Breast epithelium (tissue), 4 donors: ENCODE results near the gene PDE10A. TPM values are rescaled to one million over a fixed set of nuclear protein-coding genes. Genes with fewer than 3 reads are reported as not detected.

Experiments
- DNase-seq, 2 donors: peaks; one replicate each; pipeline ENCODE4 v3.0.0-alpha.2; 2019; ENCODE audit warnings: low spot score in 2 of 2
- H3K27ac ChIP-seq, 2 donors: fragments of 200-600 bp; sonication (generic) in 1 of 2; one replicate each; pipeline ENCODE4 v1.5.1; 2016 to 2019; ENCODE audit warnings: mild to moderate bottlenecking in 1 of 2
- H3K27me3 ChIP-seq, 2 donors: fragments of 200-600 bp; sonication (generic) in 1 of 2; one replicate each; pipeline versions ENCODE4 v1.5.1 to v1.6.0; 2017 to 2019; ENCODE audit warnings: control low read depth in 1 of 2, mild to moderate bottlenecking in 1 of 2
- H3K36me3 ChIP-seq: fragments of 200-600 bp; one replicate; pipeline ENCODE4 v1.5.1; 2019
- H3K4me1 ChIP-seq, 2 donors: fragments of 200-600 bp; sonication (generic); one replicate each; pipeline ENCODE4 v1.5.1; 2016 to 2019; ENCODE audit warnings: control low read depth in 1 of 2
- H3K4me3 ChIP-seq, 3 donors: fragments of 200-600 bp; sonication (generic); 1 replicate in 2 of 3; 2 replicates in 1 of 3; pipeline ENCODE4 v1.5.1; 2016 to 2019; ENCODE audit warnings: mild to moderate bottlenecking in 3 of 3, moderate library complexity in 2 of 3
- H3K9me3 ChIP-seq, 2 donors: fragments of 200-600 bp; sonication (generic) in 1 of 2; one replicate each; pipeline ENCODE4 v1.5.1; 2016 to 2019; ENCODE audit warnings: control low read depth in 1 of 2
- POLR2A ChIP-seq: fragments of 450-650 bp; IDR thresholded peaks from one replicate; pipeline ENCODE4 v1.6.1; 2016; ENCODE audit warnings: antibody characterized with exemption, mild to moderate bottlenecking, moderate library complexity
- POLR2AphosphoS5 ChIP-seq, 3 donors: sonication (generic); formaldehyde crosslinking; IDR thresholded peaks; one replicate each; pipeline ENCODE4 v1.6.1; 2017; ENCODE audit warnings: antibody characterized with exemption in 3 of 3
- intact Hi-C: fragments of 100-400 bp; cut with DNase I; formaldehyde crosslinking; loops from one replicate; pipeline ENCODE4 v1.15.1; 2023; ENCODE audit warnings: low total_unique reads
- total RNA-seq, 3 donors: library from RNA; depleted of rRNA; stranded (reverse); fragments of >200 nt; gene quantifications; one replicate each; pipeline ENCODE4 v1.1.0, GENCODE V29; 2016
- TF ChIP-seq, protein P1 (sequence below), 3 donors: fragments of 450-650 bp; IDR thresholded peaks; one replicate each; pipeline ENCODE4 v1.5.1; 2016 to 2017; ENCODE audit warnings: antibody characterized with exemption in 3 of 3, mild to moderate bottlenecking in 3 of 3, moderate library complexity in 3 of 3

The PDE10A gene
- total RNA-seq, 3 donors from 2014 or later: 2.7 to 22.0 (median 12.6) TPM

- no peak for TF ChIP-seq POLR2AphosphoS5 (IDR thresholded peaks at IDR 0.05)
- TF ChIP-seq POLR2A: no peak
- TF ChIP-seq, protein P1, sequence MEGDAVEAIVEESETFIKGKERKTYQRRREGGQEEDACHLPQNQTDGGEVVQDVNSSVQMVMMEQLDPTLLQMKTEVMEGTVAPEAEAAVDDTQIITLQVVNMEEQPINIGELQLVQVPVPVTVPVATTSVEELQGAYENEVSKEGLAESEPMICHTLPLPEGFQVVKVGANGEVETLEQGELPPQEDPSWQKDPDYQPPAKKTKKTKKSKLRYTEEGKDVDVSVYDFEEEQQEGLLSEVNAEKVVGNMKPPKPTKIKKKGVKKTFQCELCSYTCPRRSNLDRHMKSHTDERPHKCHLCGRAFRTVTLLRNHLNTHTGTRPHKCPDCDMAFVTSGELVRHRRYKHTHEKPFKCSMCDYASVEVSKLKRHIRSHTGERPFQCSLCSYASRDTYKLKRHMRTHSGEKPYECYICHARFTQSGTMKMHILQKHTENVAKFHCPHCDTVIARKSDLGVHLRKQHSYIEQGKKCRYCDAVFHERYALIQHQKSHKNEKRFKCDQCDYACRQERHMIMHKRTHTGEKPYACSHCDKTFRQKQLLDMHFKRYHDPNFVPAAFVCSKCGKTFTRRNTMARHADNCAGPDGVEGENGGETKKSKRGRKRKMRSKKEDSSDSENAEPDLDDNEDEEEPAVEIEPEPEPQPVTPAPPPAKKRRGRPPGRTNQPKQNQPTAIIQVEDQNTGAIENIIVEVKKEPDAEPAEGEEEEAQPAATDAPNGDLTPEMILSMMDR (IDR thresholded peaks at IDR 0.05): no peak
- Histone ChIP-seq H3K4me1 (no peaks in the 10 kb centered on the region), H3K27ac (no peak overlapping the region), H3K36me3 (no peaks in the 10 kb centered on the region), H3K4me3 (no peak overlapping the region), H3K9me3 (no peaks in the 10 kb centered on the region), H3K27me3 (no peaks in the 10 kb centered on the region)
- DNase-seq: no peak
- intact Hi-C loops: no loop called here
Observed at GRCh38 chr6:165637586-165637985, 25.5 kb downstream of the PDE10A start.

GRCh38 chr6:165636402-165637048 lies 26.5 kb downstream of the PDE10A start:
- DNase-seq: no peak
- no peaks in the 10 kb centered on the region for H3K27me3 ChIP-seq
- H3K27ac ChIP-seq: no peak overlapping the region
- TF ChIP-seq POLR2A: no peak
- no peak for TF ChIP-seq POLR2AphosphoS5 (IDR thresholded peaks at IDR 0.05)
- TF ChIP-seq, protein P1 (IDR thresholded peaks at IDR 0.05): no peak
- no peaks in the 10 kb centered on the region for H3K4me1 ChIP-seq
- no peaks in the 10 kb centered on the region for H3K36me3 ChIP-seq
- no peak overlapping the region for H3K4me3 ChIP-seq
- intact Hi-C loops: no loop called here
- H3K9me3 ChIP-seq: no peaks in the 10 kb centered on the region

DNA sequence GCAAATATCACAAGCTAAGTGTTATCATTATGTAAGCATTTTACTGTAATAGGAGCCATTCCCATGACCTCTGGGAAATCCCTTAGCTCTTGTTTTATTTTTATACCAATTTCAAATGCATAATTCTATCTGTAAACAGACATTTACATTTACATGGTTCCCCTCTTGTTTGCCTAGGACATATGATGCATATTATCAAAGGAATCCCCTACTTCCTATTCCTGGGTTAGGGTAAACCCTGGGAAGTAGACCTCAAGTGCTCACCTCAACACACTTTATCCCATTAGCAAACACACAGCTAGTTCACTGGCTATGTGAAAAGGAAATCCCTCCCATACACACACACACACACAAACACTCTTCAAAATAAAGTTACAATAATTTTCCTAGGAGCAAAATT lies 27.1 kb downstream of the PDE10A start:
- H3K4me1 ChIP-seq: no peaks in the 10 kb centered on the region
- no peaks in the 10 kb centered on the region for H3K36me3 ChIP-seq
- TF ChIP-seq POLR2AphosphoS5 (IDR thresholded peaks at IDR 0.05) (no peak), POLR2A (no peak)
- TF ChIP-seq, protein P1 (IDR thresholded peaks at IDR 0.05): no peak
- DNase-seq: no peak
- intact Hi-C loops: no loop called here
- H3K4me3 ChIP-seq: no peak overlapping the region
- no peaks in the 10 kb centered on the region for H3K27me3 ChIP-seq
- no peak overlapping the region for H3K27ac ChIP-seq
- H3K9me3 ChIP-seq: no peaks in the 10 kb centered on the region

GRCh38 chr6:165634101-165634880 lies 28.8 kb downstream of the PDE10A start:
- TF ChIP-seq POLR2A (no peak), POLR2AphosphoS5 (IDR thresholded peaks at IDR 0.05) (no peak)
- TF ChIP-seq, protein P1 (IDR thresholded peaks at IDR 0.05): no peak
- intact Hi-C loops: no loop called here
- Histone ChIP-seq H3K4me1 (no peaks in the 10 kb centered on the region), H3K4me3 (no peak overlapping the region), H3K27ac (no peak overlapping the region), H3K36me3 (no peaks in the 10 kb centered on the region), H3K9me3 (no peaks in the 10 kb centered on the region), H3K27me3 (no peaks in the 10 kb centered on the region)
- no peak for DNase-seq

DNA sequence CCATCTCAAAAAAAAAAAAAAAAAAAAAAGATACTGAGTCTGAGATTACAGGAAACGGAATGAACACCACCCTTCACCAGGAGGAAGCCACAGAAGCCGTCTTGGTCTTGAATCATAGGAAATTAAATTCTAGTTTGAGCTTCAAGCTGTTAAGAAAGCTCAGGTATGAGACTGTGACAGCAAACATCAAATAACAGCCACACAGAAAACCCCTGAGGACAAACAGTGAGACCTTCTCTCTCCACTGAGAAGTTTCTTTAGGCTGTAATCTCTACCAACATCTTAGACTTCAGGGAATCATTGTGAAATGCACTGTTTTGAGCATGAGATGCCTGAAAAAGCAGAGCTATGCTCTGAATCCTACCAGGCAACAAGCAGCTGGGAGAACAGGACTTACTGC lies 30.8 kb downstream of the PDE10A start:
- Histone ChIP-seq H3K27ac (no peak overlapping the region), H3K9me3 (no peaks in the 10 kb centered on the region), H3K4me3 (no peak overlapping the region), H3K4me1 (no peaks in the 10 kb centered on the region), H3K36me3 (no peaks in the 10 kb centered on the region), H3K27me3 (no peaks in the 10 kb centered on the region)
- no peak for DNase-seq
- intact Hi-C loops: no loop called here
- TF ChIP-seq POLR2A: no peak
- TF ChIP-seq POLR2AphosphoS5 (IDR thresholded peaks at IDR 0.05): no peak
- TF ChIP-seq, protein P1 (IDR thresholded peaks at IDR 0.05): no peak
